ENCODE data around the gene DIS3L2.

DNA sequence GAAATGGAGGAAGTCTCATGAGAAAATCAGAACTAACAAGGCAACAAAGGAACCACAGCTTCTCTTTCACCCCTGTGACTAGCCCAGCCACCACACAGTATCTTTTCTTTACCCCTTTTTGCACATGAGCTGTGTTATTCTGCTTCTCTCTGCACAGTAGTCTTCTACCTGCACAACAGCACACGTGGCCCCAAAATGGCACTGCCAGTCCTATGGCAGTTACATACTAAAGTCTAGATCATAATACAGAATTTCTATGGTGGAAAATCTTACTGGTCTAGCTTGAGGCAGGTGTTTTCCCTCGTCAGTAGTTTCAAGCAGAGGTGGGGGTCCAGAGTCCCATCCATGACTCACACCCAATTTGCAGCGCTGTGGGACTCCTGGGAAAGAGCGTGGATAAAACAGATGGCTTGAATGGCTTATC is 177.7 kb downstream of the DIS3L2 start:
- TF ChIP-seq, protein P1, sequence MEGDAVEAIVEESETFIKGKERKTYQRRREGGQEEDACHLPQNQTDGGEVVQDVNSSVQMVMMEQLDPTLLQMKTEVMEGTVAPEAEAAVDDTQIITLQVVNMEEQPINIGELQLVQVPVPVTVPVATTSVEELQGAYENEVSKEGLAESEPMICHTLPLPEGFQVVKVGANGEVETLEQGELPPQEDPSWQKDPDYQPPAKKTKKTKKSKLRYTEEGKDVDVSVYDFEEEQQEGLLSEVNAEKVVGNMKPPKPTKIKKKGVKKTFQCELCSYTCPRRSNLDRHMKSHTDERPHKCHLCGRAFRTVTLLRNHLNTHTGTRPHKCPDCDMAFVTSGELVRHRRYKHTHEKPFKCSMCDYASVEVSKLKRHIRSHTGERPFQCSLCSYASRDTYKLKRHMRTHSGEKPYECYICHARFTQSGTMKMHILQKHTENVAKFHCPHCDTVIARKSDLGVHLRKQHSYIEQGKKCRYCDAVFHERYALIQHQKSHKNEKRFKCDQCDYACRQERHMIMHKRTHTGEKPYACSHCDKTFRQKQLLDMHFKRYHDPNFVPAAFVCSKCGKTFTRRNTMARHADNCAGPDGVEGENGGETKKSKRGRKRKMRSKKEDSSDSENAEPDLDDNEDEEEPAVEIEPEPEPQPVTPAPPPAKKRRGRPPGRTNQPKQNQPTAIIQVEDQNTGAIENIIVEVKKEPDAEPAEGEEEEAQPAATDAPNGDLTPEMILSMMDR (IDR thresholded peaks at IDR 0.05), result no peak
- no peak for TF ChIP-seq POLR2A (IDR thresholded peaks at IDR 0.05)
- no peak for TF ChIP-seq EP300 (IDR thresholded peaks at IDR 0.05)
